Bronchial epithelial cell (primary cell): ENCODE data around the gene SELPLG. TPM values are rescaled to one million over a fixed set of nuclear protein-coding genes. Genes with fewer than 3 reads are reported as not detected.

Source experiments
- DNase-seq: peaks from one replicate; pipeline ENCODE4 v3.0.0-alpha.2; 2010; ENCODE audit warnings: low read depth
- FAIRE-seq: peaks from 2 replicates; lab custom pipeline; 2011; peaks lifted over from hg19 to GRCh38; lab: Jason Lieb, UNC
- H3K27me3 ChIP-seq: 2 replicates; pipeline ENCODE4 v1.5.1; 2011; ENCODE audit warnings: low read length; ENCODE audit not compliant: control insufficient read depth, insufficient read depth
- H3K36me3 ChIP-seq: 2 replicates; pipeline ENCODE4 v1.5.1; 2011; ENCODE audit warnings: low read length; ENCODE audit not compliant: control insufficient read depth, insufficient read depth
- H3K4me3 ChIP-seq: 2 replicates; pipeline ENCODE4 v1.5.1; 2011; ENCODE audit warnings: mild to moderate bottlenecking, low read depth, low read length, control low read depth
- total RNA-seq: library from RNA; depleted of rRNA; stranded (reverse); fragments of >200 nt; gene quantifications from 2 replicates; pipeline ENCODE4 v1.2.1, GENCODE V29; 2014
- TF ChIP-seq, protein P1 (sequence below): IDR thresholded peaks from 2 replicates; pipeline ENCODE4 v1.5.1; 2011; ENCODE audit warnings: mild to moderate bottlenecking, moderate library complexity, low read length, control low read depth, inconsistent platforms; ENCODE audit not compliant: insufficient read depth, severe bottlenecking

The SELPLG gene
- total RNA-seq, 1 donor from 2014 or later, result under 0.01 TPM

DNA sequence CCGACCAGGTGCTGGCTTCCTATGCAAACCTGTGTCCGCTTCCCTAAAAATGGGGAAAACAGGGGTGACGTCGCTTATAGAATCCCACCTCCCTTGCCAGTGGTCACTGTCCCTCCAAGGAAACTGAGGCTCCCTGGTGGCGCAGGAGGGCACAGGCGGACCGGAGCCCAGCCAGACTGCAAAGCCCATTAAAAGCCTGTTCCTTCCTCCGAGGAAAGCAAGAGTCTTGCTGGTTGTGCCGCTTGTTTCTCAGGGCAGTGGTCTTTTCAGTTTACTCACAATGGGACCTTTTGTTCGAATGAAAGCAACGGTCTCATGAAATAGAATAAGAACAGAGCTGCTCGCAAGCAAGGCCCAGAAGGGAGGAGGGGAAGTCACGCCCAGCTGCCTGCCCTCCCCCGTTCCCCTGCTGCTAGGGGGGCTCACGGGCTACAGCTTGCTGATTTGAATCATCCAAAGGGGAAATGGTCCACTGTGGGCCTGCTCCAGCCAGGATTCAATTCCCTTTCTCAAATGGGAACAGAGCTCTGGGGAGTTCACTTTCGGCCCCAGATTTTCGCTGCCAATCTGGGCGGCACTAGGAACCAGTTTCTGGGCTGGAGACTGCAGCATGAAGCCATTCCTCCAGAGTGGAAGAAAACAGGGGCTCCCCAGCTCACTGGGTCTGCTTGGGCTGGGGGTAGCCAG lies 4.6 kb upstream of the SELPLG start:
- Histone ChIP-seq H3K36me3 (no peaks in the 10 kb centered on the region), H3K4me3 (no peak overlapping the region), H3K27me3 (no peaks in the 10 kb centered on the region)
- no peak for DNase-seq
- TF ChIP-seq, protein P1, sequence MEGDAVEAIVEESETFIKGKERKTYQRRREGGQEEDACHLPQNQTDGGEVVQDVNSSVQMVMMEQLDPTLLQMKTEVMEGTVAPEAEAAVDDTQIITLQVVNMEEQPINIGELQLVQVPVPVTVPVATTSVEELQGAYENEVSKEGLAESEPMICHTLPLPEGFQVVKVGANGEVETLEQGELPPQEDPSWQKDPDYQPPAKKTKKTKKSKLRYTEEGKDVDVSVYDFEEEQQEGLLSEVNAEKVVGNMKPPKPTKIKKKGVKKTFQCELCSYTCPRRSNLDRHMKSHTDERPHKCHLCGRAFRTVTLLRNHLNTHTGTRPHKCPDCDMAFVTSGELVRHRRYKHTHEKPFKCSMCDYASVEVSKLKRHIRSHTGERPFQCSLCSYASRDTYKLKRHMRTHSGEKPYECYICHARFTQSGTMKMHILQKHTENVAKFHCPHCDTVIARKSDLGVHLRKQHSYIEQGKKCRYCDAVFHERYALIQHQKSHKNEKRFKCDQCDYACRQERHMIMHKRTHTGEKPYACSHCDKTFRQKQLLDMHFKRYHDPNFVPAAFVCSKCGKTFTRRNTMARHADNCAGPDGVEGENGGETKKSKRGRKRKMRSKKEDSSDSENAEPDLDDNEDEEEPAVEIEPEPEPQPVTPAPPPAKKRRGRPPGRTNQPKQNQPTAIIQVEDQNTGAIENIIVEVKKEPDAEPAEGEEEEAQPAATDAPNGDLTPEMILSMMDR, result no peak
- FAIRE-seq, result no peak

DNA sequence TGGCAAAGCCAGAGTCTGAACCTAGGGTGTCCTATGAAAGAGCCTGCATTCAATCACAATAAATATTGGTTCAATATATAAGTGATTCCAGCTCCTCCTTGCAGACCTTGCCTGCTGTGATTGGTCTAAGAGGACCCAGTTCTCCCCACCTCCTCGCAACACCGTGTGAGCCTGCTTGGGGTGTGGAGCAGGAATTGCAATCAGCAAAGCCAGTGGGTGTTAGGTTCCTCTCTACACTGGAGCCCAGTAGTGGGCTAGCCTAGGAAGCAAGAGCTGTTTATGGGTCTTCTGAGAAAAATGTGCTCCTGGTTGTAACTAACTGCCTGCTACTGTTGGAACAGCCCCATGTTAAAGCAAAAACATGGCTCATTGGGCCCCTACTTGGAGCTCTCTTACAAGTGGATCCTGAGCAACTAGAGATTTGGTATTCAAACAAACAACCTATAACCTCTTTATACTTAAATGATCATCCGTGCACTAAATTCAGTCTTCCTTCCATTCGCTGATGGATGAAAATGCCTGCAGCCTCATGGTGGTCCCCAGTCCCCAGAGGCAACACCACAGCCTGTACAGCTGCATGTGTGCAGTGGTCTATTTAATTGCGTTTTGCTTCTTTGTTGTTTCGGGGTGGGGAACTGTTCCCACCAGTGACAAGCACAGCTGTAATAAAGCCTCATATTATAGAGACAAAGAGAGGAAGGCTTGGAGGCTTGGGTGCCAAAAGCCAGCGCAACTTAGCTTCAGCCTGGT lies 3.7 kb upstream of the SELPLG start:
- no peak for DNase-seq
- Histone ChIP-seq H3K27me3 (no peaks in the 10 kb centered on the region), H3K36me3 (no peaks in the 10 kb centered on the region), H3K4me3 (no peak overlapping the region)
- TF ChIP-seq, protein P1, result no peak
- no peak for FAIRE-seq

DNA sequence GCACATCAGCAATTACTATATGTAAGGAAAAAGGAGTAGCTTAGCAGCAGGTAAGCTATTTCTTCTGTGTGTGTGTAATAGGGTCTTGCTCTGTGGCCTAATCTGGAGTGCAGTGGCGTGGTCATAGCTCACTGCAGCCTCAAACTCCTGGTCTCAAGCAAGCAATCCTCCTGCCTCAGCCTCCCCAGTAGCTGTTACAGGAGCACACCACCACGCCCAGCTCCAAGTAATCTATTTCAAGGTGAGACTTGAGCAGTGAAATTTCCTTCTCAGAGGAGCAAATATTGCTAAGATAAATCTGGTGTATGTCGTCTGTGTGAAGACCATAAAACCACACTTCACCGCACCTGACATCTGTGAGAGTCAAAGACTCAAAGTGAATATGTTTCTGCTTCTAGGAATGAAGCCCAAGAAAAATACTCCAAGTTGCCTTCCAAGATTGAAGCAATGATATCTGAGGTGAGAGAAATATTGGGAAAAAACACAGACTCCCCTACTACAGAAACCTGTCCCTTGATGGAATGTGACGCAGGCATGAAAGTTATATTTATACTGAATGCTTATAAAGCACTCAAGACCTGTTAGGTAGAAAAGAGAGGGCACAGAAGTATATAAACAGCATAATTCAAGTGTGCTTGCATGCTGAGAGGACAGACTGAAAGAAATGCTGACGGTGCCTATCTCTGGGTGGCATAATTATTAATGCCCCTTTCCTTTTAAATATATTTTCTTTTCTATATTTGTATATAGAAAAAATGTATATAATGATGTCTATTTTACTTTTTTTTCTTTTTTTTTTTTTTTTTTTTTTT lies 2.5 kb upstream of the SELPLG start:
- Histone ChIP-seq H3K27me3 (no peaks in the 10 kb centered on the region), H3K36me3 (no peaks in the 10 kb centered on the region), H3K4me3 (no peak overlapping the region)
- TF ChIP-seq, protein P1, result no peak
- FAIRE-seq, result no peak
- no peak for DNase-seq

DNA sequence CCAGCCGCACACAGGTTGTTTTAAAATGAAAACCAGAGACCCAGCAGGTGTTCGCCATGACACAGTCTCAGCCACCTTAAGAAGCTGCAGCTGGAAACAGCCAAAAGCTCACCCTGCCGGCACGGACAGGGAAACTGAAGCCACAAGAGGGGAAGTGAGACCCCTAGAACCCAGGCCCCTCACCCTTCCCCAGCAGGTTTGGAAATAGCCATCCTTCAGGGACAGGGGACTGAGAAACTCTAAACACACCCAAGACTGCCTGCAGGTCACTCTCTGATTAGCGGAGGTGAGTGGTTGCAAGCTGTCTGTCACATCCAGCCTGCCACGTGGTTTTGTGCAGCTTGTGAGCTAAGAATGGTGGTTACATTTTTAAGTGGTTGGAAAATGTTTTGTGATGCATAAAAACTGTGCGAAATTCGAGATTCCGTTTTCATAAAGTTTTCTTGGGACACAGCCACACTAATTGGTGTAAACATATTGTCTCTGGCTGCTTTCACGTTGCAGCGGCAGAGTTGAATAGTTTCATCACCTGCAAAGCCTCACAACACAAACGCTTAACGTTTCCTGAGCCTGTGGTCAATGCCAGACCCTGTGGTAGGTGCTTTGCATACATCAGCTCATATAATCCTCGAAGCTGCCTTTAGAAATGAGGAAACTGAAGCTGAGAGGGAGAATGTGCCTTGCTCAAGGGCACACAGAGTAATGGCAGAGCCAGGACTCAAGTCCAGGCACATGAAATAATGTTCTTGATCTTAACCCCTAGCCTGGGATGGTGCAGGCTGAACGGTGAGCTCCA lies 1.7 kb upstream of the SELPLG start:
- DNase-seq (no peak), FAIRE-seq (no peak)
- no peaks in the 10 kb centered on the region for H3K27me3 ChIP-seq
- no peak overlapping the region for H3K4me3 ChIP-seq
- TF ChIP-seq, protein P1, result no peak
- H3K36me3 ChIP-seq, result no peaks in the 10 kb centered on the region

DNA sequence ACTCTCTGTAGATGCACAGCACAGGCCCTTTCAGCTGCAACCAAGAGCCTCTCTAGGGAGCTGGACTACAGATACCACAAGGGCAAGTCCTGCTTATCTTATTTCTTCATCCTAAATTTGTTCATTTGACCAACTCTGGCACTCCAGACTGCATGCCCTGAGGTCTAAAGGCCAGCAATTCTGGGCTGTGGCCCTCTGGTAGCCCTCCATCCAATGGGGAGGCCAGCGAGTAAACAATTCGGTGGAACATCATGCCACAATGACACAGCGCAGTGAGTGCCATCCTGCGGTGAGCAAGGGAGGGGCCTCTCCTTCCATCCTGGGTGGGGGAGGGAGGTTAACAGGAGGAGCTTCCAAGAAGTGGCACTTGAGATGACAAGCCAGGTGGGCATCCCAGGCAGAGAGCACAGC lies 652 bp upstream of the SELPLG start:
- TF ChIP-seq, protein P1, result no peak
- Histone ChIP-seq H3K27me3 (no peaks in the 10 kb centered on the region), H3K36me3 (no peaks in the 10 kb centered on the region), H3K4me3 (no peak overlapping the region)
- DNase-seq (no peak), FAIRE-seq (no peak)
